Keratinocyte (primary cell): ENCODE data around the gene ATP11A.

Experiments
- EZH2 ChIP-seq: IDR thresholded peaks from one replicate; pipeline ENCODE4 v1.6.1; 2012; ENCODE audit warnings: inconsistent platforms, mild to moderate bottlenecking, low read length, moderate library complexity
- TF ChIP-seq, protein P1 (sequence below), 3 experiments: IDR thresholded peaks in 1 of 3; conservative IDR thresholded peaks in 1 of 3; optimal IDR thresholded peaks in 1 of 3; 2 replicates in 2 of 3; 3 replicates in 1 of 3; pipeline versions ENCODE3 to v1.5.1; 2011; ENCODE audit warnings: low read length in 3 of 3, mild to moderate bottlenecking in 3 of 3, moderate library complexity in 2 of 3, control low read depth in 1 of 3, inconsistent platforms in 1 of 3; ENCODE audit not compliant: insufficient read depth in 2 of 3; ENCODE audit errors: extremely low read depth in 1 of 3

DNA sequence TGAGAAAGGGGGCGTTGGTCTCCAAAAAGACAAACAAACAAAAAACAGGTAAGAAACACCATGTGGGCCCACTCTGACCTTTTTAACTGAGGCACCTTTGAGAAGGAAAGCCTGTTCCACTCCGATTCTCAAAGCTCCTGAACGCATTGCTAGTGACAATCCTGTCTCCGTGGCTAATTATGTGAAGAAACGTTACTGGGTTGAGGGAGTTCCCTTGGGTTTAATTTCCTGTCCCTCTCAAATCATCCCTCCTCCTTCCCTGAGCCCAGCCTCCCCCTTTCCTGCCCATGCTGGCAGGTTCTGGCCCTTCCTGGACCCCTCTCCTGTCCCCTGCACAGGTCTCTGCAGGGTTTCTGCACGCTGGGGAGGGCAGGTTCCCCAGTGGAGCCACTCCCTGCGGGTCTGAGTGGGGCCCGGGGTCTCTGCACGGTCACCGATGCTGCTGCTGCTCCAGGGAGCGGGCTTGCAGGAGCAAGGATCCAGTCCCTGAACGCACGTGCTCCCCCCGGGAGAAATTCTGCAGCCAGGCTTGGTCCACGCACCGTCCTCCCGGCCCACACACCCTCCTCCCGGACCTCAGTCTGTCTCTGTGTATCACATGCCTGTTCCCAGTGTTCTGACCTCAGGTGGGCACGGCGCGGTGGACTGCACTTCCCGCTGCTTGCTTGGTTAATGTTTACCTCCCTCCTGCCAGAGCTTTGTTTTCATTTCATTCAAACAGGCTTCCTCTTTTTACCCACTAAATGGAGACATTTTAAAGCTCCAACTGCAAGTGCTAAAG lies 202.8 kb downstream of the ATP11A start:
- TF ChIP-seq, protein P1, sequence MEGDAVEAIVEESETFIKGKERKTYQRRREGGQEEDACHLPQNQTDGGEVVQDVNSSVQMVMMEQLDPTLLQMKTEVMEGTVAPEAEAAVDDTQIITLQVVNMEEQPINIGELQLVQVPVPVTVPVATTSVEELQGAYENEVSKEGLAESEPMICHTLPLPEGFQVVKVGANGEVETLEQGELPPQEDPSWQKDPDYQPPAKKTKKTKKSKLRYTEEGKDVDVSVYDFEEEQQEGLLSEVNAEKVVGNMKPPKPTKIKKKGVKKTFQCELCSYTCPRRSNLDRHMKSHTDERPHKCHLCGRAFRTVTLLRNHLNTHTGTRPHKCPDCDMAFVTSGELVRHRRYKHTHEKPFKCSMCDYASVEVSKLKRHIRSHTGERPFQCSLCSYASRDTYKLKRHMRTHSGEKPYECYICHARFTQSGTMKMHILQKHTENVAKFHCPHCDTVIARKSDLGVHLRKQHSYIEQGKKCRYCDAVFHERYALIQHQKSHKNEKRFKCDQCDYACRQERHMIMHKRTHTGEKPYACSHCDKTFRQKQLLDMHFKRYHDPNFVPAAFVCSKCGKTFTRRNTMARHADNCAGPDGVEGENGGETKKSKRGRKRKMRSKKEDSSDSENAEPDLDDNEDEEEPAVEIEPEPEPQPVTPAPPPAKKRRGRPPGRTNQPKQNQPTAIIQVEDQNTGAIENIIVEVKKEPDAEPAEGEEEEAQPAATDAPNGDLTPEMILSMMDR (optimal IDR thresholded peaks at IDR 0.05 in 1 of 3, IDR thresholded peaks at IDR 0.05 in 1 of 3, conservative IDR thresholded peaks at IDR 0.05 in 1 of 3; ENCODE audit: extremely low read depth in 1 of 3, insufficient read depth in 2 of 3, low read length in 3 of 3): no peak
- peak; percentile 56 for TF ChIP-seq EZH2
